Islet precursor cell (in vitro differentiated cells): ENCODE data around the gene SEC14L2.

Experiments used
- DNase-seq: peaks from one replicate; pipeline ENCODE4 v3.0.0-alpha.2; 2018

SEC14L2 gene

DNA sequence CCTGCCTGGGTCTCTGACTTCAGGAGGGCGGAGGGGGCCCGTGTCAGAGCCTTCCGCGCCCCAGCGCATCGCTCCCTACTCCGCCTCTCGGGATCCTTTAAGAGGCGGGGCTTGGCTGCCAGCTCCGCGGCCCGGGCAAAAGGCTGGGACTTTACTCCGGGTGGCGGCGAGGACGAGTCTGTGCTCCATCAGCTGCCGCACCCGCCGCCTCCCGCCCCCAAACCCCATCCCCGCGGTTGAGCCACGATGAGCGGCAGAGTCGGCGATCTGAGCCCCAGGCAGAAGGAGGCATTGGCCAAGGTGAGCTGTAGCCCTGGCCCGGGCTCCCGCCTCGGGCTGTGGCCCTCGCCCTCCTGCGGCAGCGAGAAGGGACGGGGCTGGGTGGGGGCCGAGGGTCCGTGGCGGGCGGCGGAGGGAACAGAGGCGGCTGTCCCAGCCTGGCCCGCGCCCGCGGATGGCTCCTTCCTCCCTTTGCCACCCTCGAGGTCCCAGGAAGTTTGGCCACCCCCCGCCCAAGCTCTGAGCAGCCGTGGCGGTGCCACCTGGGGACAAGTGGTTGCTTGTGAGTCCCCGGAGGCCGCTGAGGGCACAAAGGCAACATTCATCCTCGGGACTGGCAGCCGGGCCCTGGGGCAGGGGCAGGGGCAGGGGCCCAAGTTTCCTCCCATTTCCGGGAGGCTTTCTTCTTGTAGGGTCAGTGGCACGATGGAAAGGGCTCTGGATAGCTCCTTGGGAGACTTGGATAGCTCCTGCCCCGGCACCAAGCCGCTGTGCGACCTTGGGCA is at the start of gene SEC14L2:
Gene SEC14L2, plus strand, starts transcription at position 148 of the 785 bp plus-strand sequence. Its CDS starts 99 bp downstream, at position 247.
- peak; percentile 71 for DNase-seq

DNA sequence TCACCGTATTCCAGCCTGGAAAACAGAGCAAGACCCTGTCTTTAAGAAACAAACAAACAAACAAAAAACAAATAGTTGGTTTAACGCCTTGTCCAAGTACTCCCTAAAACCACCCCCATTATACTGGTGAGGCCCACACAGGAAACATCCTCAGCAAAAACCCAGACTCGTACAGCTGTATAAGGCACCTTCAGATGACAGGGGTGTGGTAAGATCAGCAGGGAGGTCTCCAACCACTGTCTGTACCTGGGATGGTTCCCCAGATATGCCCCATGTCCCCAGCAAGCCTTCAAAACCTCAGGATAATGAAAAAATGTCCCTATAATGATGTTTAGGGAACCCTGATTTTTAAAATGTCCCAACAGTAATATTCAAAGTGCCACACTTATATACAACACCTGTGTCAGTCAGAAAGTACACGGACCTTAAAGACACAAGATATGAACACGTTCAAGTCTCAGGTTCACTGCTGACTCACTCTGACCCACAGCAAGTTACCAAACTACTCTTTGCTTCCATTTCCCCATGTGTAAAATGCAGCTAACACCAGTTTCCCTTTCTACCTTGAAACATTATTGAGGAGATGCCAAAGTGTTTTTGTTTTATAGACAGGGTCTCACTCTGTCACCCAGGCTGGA is 49.4 kb upstream of the SEC14L2 start:
- DNase-seq = no peak

DNA sequence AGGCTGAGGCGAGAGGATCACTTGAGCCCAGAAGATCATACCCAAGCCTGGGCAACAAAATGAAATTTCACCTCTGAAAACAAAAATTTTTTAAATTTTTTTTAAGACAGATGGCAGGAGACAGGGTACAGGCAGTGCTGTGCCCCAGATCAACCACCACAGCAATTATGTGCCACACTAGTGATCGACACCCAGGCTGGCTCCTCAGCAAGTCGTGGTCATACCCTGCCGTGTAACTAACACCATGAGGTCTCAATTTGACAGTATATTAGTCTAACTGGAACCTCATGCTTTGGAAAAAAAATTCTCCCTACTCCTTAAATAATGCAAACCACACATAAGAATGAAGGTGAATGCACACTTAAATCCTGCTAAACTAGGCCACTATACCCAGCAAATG is 48.4 kb upstream of the SEC14L2 start:
- DNase-seq = no peak

DNA sequence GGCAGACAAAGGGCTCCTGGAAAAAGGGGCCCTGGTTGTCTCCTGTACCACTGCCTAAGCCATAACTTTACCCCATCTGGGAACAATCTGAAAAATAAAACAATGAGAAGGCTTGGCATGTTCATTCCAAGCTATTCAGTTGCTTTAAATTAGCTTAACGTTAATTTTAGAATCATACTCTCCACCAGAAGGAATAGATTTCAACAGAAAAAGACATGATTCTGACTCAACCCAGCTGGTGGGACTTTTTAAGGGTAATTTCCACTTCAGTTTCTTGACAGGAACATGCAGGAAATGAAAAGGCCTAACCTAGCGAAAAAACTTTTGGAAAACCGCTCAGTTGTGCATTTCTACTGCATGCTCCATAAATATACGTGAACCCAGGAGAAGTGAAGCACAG is 48.0 kb upstream of the SEC14L2 start:
- no peak for DNase-seq

DNA sequence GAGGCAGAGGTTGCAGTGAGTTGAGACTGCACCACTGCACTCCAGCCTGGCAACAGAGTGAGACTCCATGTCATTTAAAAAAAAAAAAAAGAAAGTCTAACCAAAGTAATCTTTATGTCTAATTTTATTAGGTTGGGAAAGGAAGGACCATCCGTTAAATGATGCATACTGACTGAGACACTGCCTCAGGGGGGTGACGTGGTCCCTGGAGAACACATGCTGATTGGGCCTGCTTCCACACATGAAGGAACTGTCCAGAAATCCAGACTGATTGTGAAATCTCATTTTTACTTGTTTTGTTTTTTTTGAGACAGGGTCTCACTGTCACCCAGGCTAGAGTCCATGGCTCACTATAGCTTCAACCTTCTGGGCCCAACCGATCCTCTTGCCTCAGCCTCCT is 45.6 kb upstream of the SEC14L2 start:
- no peak for DNase-seq

DNA sequence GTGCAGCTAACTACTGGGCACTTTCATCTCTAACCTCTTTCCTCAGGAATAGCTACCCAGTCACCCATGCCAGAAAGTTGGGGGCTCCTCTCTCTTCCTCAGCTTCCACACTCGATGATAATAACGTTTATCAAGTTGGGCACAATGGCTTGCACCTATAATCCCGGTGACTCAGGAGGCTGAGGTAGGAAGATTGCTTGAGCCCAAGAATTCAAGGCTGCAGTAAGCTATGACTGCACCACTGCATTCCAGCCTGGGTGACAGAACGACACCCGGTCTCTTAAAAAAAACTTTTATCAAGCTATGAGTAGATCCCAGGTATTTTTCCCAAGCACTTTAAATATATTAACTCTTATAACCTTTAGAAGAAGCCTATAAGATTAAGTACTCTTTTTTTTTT is 42.2 kb upstream of the SEC14L2 start:
- no peak for DNase-seq

DNA sequence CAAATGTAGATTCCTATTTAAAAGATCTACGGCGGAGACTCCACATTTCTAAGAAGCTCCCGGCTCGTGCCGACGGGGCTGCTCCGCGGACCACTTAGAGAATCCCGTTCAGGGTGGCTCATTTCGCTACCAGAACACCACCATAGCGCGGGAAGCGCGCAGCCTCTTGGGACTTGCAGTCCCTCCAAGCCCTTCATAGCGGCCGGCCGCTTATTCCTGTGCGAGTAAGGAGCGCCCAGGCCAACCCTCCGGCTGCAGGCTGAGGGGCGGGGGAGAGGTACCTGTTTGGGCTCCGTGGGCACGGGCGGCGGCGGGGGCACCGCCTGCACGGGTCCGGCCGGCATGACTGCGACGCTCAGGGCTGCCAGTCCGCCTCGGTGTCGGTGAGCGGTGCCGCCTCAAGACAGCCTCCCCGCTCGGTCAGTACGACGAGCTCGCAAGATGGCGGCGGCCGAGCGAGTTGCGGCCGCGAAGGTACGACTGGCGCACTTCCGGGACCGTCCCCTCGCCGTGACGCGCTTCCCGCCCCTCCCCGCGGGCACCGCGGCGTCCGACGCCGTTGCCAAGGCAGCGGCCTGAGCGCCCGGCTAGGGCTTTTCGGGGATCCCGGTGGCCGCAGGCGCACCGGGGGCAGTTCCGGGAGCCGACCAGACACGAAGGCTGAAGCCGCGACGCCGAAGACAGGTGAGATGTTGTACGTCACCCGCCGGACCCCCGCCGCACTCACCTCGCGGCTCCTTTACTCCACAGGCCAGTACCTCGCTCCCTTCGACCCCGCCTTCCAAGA is 40.2 kb upstream of the SEC14L2 start, which contains the start of the genes CCDC157 and SF3A1:
Gene CCDC157, plus strand, starts transcription at position 559 of the 787 bp plus-strand sequence. CDS start 8,994 bp downstream, outside the sequence.
Gene SF3A1, minus strand, starts transcription at position 446 of the 787 bp plus-strand sequence. Its CDS starts 102 bp downstream, at position 344.
- DNase-seq = peak; percentile 96

DNA sequence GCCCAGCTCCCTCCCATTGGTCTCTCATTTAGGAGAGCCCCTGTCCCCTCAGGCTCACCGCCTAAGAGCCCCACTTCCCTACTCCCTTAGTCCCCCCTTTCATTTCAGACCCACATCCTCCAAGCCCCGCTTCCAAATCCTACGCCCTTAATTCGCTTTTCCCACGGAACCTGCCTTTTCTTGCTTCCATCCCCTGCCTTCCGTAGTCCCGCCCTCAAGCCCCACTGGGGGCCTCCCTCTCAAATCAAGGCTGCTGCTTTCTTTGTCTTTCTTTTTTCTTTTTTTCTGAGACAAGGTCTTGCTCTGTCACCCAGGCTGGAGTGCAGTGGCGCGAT is 39.6 kb upstream of the SEC14L2 start:
- no peak for DNase-seq

DNA sequence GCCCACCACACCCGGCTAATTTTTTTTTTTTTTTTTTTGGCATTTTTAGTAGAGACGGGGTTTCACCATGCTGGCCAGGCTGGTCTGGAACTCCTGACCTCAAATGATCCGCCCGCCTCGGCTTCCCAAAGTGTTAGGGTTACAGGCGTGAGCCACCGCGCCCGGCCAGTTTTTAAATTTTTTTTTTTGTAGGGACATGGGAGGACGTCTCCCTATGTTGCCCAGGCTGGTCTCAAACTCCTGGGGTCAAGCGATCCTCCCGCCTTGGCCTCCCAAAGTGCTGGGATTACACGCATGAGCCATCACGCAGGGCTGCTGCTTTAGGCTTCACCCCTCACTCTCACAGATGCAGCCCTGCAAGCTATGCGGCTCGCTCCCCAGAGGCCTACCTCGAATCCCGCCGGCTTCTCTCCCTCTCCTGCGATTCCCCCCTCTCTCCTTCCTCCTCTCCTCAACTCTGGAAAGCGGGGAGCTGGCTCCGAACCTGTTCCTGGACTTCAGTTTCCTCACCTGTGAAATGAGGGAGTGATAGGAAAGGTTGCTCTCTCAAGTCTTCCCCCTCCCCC is 39.1 kb upstream of the SEC14L2 start:
- no peak for DNase-seq

DNA sequence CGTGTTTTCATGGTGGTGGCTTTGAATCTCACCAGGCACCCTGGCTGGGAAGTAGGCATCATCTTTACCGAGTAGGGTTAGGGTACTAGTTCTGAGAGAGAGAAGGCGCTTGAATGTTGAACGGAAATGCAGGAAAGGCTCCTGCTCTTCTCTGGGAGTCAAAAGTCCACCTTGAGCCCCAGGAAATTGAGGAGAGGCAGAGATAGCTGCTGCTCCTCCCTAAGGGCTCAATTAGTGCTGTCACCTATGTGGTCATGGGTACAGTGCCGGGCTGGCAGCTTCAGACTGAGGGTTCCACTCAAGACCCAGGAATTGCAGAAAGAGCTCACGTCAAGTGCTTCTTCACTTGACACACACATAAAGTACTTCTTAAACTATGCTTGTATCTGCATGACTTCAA is 38.3 kb upstream of the SEC14L2 start:
- DNase-seq = no peak

DNA sequence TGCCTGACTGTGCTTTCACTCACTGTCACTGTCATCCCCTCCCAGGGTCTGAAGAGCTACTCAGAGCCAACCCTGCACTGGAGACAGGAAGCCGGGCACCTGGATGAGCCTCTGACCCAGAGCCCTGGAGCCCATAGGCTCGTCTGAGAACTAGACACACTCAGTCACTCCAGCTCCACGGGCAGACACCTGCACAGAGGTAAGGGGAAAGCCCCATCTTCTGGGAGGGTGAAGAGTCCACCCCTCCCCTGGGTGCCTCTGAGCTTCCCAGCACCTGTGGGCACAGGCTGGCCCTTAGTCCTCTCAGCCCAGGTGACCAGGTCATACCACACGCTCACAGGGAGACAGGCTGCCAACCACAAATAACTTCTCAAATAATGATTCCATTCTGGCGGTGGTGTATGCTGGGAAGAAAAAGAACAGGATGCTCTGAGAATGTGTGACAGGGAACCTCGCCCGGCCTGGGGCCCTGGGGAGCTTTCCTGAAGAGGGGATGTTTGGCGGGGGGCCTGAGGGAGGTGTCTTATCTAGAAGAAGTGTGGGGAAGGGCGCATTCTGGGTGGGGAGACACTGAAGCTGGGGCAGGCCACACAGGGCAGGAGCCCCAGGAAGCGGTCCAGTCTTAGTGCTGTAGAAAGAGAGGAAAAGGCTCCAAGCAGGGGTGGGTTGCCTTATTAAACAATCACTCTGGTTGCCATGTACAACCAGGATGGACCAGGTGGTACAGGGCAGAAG is 34.7 kb upstream of the SEC14L2 start:
- DNase-seq = no peak

DNA sequence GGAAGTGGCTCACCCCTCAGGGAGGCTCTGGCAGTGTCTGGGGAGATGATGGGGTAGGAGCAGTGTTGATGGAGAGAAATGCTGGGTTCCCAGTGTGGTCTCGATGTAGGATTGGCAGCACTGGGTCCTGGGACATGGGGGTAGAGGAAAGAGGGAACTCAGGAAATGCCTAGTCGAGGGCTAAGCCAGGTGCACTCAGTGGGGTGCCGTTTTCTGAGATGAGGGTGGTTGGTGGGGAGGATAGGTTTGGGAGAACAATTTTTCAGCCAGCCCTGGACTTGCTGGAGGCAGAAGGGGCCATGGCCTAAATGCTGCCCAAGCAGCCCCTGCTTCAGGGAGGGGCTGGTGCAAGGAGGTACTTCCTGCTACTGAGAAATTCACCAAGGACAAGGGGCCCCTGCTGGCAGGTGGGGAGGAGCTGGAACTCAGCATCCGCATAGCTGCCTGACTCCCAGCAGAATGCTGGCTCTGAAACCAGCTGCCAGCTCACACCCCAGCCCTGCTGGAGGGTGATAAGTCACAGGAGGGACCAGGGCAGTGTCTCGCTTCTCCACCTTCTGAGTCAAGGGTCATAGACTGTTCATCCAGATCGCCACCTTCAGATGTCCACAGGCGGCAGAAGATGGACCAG is 34.1 kb upstream of the SEC14L2 start:
- DNase-seq = no peak

DNA sequence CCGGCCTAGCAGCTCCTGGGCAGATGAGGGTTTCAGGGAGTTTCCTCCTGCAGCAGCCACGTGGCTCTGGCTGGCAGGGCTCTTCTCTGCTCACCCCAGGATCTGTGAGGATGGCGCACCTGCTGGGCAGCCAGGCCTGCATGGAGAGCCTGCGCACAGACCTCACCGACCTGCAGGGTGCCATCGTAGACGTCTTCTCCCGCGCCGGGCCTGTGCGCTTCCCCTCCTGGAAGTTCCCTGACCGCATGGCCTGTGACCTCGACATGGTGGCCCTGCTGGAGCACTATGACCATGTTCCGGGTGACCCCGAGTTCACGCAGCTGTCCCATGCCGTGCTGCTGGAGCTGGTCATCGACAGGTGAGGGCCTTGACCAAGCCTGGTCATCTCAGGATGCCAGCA is 30.9 kb upstream of the SEC14L2 start:
- DNase-seq = no peak

DNA sequence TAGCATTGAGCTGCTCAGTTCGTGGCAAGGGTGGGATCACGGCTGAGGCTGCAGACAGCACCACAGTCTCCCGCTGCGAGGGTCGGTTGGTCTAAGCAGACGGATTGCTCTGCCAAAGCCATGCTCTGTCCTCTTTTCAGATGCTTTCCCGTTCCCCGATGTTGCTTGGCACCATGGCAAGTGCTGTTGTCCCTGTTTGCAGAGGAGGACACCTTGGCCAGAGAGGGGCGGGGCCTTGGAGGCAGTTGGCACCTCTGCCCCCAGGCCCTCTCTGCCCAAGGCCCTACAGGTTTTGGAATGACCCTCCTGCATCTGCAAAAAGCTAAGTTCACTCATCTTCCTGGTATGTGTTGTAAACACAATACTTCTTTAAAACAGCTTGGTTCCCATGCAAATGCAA is 28.4 kb upstream of the SEC14L2 start:
- no peak for DNase-seq

DNA sequence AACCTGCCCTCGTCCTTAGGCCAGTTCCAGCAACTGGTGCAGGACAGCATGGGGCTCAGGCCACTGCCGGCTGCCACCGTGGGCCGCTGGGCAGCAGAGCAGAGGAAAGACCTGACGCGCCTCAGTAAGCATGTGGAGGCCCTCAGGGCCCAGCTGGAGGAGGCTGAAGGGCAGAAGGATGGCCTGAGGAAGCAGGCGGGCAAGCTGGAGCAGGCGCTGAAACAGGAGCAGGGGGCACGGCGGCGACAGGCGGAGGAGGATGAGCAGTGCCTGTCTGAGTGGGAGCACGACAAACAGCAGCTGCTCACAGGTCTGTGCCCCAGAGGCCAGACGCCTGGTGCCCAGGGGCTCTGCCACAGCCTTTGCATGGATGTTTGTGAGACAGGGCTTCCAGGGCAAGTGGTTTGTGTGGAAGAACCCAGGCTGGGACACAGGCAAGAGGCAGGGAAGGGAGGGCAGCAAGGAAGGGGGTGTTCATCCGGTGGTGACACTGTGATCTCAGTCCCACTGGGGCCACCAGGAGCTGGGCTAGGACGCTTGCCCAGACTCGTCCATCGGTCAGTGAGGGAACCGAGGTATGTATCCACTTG is 26.1 kb upstream of the SEC14L2 start:
- DNase-seq = peak; percentile 54

DNA sequence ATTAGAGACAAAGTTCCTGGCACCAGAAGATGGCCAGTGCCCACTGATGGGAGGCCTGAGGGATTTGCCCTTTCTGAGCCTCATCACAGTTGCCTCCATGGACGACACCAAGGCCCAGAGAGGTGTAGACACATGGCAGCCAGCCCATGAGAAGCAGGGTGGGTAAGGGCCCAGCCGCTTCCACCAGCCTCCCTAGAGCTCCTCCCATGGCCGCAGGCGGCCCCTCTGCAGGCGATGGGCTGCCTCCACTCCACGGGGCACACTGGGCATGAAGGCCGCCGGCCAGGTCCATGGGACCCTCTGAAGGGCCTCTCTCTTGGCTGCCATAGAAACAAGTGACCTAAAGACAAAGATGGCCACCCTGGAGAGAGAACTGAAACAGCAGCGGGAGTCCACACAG is 25.5 kb upstream of the SEC14L2 start:
- no peak for DNase-seq

DNA sequence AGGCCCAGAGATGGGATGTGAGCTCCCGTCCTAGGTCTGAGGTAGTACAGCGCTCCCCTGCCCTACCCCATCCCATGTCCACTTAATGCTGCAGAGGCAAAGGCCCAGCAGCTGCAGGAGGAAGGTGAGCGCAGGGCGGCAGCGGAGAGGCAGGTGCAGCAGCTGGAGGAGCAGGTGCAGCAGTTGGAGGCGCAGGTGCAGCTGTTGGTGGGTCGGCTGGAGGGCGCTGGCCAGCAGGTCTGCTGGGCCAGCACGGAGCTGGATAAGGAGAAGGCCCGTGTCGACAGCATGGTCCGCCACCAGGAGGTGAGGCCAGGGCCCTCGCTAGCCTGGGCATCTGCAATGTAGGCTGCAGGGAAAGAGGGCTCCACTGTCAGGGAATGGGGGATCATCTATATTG is 24.8 kb upstream of the SEC14L2 start:
- no peak for DNase-seq

DNA sequence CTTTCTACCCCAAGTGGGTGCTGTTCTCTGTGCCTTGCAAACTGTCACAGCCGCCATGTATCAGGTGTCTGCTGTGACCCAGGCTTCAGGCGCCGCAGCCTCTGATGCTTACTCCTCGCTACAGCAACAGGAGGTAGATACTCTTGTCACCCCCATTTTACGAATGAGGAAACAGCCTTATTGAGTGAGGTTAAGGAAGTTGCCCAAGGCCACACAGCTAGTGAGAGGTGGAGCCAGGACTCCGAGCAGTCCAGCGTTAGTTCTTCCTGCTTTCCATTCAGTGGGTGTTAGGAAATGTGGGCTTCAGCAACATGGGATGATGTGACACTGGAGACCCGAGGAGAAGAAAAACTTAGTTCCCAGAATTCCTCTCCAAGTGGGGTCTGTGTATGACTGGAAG is 23.9 kb upstream of the SEC14L2 start:
- DNase-seq = no peak

DNA sequence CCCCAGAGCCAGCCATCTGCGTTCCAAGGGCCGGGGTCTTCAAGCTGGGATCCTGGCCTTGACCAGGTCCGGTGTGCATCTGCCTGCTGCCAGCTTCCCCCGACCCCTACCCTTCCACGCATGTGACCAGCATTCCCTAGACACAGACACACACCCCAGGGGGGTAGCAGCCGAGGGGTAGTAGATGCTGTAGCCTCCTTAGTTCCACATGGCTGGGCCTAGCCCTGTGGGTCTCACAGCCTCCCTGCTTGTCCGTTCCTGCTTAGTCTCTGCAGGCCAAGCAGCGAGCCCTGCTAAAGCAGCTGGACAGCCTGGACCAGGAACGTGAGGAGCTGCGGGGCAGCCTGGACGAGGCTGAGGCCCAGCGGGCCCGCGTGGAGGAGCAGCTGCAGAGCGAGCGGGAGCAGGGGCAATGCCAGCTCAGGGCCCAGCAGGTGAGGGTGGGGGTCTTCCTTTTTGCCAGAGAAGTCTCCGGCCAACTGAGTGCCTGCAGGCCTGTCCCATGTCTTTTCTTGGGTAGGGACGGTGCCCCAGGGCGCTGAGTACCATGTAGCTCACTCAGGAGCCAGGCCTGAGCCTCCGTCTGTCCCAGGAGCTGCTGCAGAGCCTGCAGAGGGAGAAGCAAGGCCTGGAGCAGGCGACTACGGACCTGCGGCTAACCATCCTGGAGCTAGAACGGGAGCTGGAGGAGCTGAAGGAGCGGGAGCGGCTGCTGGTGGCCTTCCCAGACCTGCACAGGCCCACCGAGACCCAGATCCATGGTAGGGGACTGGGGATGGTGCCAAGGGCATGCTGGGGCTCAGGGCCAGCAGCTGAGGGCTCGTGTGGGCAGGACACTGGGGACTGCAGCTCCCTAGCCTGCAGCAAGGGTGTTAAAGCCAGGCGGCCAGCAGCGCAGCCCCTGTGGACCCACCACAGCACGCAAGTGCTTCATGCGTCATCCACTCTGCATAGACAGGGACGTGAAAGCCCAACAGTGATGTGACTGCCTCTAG is 23.2 kb upstream of the SEC14L2 start:
- peak; percentile 51 for DNase-seq

DNA sequence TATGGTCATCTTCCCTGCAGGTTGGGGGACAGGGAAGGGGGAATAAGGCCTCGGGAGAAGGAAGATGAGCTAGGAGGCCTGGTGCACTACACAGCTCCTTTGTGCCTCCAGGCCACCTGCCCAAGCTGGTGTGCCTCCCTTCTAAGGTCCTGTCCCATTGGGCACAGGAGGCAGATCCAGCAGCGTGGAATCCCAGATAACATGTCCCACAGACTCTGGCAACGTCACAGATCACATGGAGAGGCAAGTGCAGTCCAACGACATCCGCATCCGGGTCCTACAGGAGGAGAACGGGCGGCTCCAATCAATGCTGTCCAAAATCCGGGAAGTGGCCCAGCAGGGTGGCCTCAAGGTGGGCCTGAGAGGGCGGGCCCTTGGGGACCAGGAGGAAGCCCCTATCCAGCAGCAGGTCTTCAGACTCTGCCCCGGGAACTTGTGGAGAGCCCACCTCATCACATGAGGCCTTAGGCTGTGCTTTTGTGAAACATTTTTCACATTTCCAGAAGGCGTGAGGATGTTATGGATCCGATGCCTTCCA is 21.4 kb upstream of the SEC14L2 start:
- DNase-seq = no peak
